Measurements from ENCODE around the gene TMEM175. TPM values are rescaled to one million over a fixed set of nuclear protein-coding genes. Genes with fewer than 3 reads are reported as not detected.
"Not testable (repeated sequence)": the region's sequence is repeated elsewhere in the genome, so short reads cannot be mapped to it uniquely, and the experiment has no call there.

Gene TMEM175
- total RNA-seq, 1 donor from 2014 or later: 18.3 TPM

DNA sequence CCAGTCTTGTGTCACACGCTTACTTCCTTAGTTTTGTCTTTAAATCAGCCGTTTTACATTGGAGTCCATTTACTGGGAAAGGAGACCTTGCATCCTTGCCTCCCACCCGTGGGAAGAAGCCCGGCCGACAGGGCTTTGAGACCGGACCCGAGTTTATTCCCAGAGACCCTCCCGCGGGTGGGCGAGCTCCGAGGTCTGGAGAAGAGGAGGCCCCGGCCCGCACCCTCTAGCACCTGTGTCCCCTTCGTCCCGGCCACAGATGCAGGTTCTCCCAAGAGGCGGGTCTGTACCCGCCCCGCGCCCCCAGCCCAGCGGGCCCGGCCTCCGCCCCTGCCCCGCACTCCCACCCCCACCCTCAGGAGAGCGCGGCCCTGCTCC is 64.7 kb downstream of the TMEM175 start:
- no peak overlapping the region for H3K4me3 ChIP-seq (ENCODE audit: low read length in 3 of 3)
- H3K36me3 ChIP-seq (ENCODE audit: control insufficient read depth in 3 of 3, insufficient read depth in 3 of 3, low read length in 3 of 3): no peaks in the 10 kb centered on the region
- H3K27ac ChIP-seq (ENCODE audit: low read depth, low read length): no peak overlapping the region
- H3K4me1 ChIP-seq (ENCODE audit: control insufficient read depth in 3 of 3, insufficient read depth in 3 of 3, low read length in 3 of 3): peaks cover 5 to 14% (median 14%) of the 10 kb centered on the region in 3 donors
- H3K9me3 ChIP-seq (ENCODE audit: control insufficient read depth in 3 of 3, low read length in 3 of 3): no peaks in the 10 kb centered on the region
- no peak overlapping the region for H3K9ac ChIP-seq (ENCODE audit: low read depth in 1 of 3, low read length in 3 of 3)
- peaks cover 48 to 59% (median 58%) of the 10 kb centered on the region in 3 donors for H3K27me3 ChIP-seq (ENCODE audit: control insufficient read depth in 3 of 3, insufficient read depth in 3 of 3, low read length in 3 of 3)

DNA sequence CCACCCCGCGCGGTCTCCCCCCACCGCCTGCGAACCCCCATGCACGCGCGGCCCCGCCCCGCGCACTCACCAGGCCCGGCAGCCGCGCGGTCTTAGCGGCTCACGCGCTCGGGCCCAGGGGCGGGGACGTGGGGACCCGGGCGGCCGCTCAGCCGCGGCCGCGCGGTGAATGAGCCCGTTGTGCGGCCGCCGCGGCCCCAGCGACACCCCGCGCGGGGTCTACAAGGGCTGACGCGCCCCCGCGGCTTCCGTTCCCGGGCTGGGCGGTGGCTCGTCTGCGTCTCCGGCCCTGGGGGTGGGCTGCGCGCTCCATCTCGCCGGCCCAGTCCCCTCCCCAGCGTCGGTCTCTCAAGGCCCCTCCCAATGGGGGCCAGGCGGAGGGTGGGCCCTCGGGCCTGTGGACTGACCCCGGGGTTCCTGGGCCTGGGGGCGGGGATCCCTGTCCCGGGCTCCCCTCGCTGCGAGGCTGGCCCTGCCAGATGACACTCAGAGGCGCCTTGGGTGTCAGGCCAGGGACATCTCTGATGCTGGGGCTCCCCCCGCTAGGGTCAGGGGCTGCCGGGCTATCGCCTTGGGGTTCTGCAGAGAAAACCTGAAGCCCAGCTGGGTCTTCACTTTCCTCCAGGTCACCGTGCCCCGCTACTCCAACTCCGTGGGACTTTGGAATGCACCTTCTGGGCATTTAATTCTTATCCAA is 65.3 kb downstream of the TMEM175 start:
- H3K27me3 ChIP-seq (ENCODE audit: control insufficient read depth in 3 of 3, insufficient read depth in 3 of 3, low read length in 3 of 3): peaks cover 52 to 65% (median 63%) of the 10 kb centered on the region in 3 donors
- H3K9me3 ChIP-seq (ENCODE audit: control insufficient read depth in 3 of 3, low read length in 3 of 3): no peaks in the 10 kb centered on the region
- H3K9ac ChIP-seq (ENCODE audit: low read depth in 1 of 3, low read length in 3 of 3): peak overlapping the region in 1 of 3 donors; percentile 57
- no peak overlapping the region for H3K27ac ChIP-seq (ENCODE audit: low read depth, low read length)
- H3K36me3 ChIP-seq (ENCODE audit: control insufficient read depth in 3 of 3, insufficient read depth in 3 of 3, low read length in 3 of 3): no peaks in the 10 kb centered on the region
- peak overlapping the region in 1 of 3 donors; percentile 45 for H3K4me3 ChIP-seq (ENCODE audit: low read length in 3 of 3)
- peaks cover 7 to 18% (median 13%) of the 10 kb centered on the region in 3 donors for H3K4me1 ChIP-seq (ENCODE audit: control insufficient read depth in 3 of 3, insufficient read depth in 3 of 3, low read length in 3 of 3)

DNA sequence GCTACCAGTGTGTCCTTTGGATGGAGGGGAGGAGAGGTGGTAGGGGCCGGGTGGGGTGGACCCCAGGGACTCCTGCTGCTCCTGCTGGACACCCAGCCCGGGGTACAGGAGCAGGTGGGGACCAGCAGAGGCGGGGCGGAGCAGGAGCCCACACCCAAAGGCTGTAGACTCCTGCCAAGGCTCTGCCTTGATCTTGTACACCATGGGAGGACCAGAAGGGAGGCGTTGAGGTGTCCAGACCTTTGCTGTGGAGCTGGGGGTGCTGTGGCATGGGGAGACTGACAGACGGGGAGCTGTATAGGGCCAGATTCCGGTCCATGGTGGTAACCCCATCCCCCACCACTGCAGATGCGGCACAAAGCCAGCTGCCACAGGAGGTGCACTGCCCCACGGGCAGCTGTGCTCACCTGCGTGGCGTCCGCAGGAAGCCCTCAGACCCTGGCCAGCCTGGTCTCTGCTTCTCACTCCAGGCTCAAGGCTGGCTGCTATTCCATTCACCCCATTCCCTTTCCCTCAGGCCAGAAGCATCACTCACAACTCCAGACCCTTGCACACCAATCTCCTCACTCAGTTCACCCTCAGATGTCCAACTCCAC is 65.9 kb downstream of the TMEM175 start:
- Histone ChIP-seq H3K9ac (ENCODE audit: low read depth in 1 of 3, low read length in 3 of 3) (no peak overlapping the region), H3K27ac (ENCODE audit: low read depth, low read length) (no peak overlapping the region), H3K36me3 (ENCODE audit: control insufficient read depth in 3 of 3, insufficient read depth in 3 of 3, low read length in 3 of 3) (no peaks in the 10 kb centered on the region), H3K9me3 (ENCODE audit: control insufficient read depth in 3 of 3, low read length in 3 of 3) (no peaks in the 10 kb centered on the region), H3K4me3 (ENCODE audit: low read length in 3 of 3) (no peak overlapping the region), H3K4me1 (ENCODE audit: control insufficient read depth in 3 of 3, insufficient read depth in 3 of 3, low read length in 3 of 3) (peaks cover 7 to 18% (median 13%) of the 10 kb centered on the region in 3 donors), H3K27me3 (ENCODE audit: control insufficient read depth in 3 of 3, insufficient read depth in 3 of 3, low read length in 3 of 3) (peaks cover 56 to 70% (median 68%) of the 10 kb centered on the region in 3 donors)

DNA sequence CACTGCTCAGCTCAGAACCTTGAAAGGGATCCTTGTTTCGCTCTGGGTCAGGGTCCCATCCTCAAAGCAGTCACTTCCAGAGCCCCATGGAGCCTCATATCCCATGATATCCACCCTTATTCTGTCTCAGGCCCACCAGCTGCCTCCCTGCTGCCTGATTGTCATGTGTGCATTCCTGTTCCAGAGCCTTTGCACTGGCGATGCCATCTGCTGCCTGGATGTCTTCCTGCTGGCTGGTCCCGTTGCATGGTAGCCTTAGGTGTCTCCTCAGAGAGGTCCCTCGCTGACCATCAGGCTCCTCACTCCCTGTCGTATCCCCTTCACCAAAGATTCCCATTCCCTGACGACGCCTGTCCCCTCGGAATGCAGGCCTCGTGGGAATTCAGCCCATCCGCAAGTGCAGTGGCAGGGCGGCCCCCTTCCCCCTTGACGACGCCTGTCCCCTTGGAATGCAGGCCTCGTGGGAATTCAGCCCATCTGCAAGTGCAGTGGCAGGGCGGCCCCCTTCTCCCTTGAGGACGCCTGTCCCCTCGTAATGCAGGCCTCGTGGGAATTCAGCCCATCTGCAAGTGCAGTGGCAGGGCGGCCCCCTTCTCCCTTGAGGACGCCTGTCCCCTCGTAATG is 67.1 kb downstream of the TMEM175 start:
- Histone ChIP-seq H3K4me1 (ENCODE audit: control insufficient read depth in 3 of 3, insufficient read depth in 3 of 3, low read length in 3 of 3) (peaks cover 7 to 18% (median 13%) of the 10 kb centered on the region in 3 donors), H3K27me3 (ENCODE audit: control insufficient read depth in 3 of 3, insufficient read depth in 3 of 3, low read length in 3 of 3) (peaks cover 68 to 81% (median 79%) of the 10 kb centered on the region in 3 donors)
- not testable (repeated sequence) for H3K9ac ChIP-seq (ENCODE audit: low read depth in 1 of 3, low read length in 3 of 3); H3K27ac ChIP-seq (ENCODE audit: low read depth, low read length); H3K4me3 ChIP-seq (ENCODE audit: low read length in 3 of 3); H3K9me3 ChIP-seq (ENCODE audit: control insufficient read depth in 3 of 3, low read length in 3 of 3); H3K36me3 ChIP-seq (ENCODE audit: control insufficient read depth in 3 of 3, insufficient read depth in 3 of 3, low read length in 3 of 3)

DNA sequence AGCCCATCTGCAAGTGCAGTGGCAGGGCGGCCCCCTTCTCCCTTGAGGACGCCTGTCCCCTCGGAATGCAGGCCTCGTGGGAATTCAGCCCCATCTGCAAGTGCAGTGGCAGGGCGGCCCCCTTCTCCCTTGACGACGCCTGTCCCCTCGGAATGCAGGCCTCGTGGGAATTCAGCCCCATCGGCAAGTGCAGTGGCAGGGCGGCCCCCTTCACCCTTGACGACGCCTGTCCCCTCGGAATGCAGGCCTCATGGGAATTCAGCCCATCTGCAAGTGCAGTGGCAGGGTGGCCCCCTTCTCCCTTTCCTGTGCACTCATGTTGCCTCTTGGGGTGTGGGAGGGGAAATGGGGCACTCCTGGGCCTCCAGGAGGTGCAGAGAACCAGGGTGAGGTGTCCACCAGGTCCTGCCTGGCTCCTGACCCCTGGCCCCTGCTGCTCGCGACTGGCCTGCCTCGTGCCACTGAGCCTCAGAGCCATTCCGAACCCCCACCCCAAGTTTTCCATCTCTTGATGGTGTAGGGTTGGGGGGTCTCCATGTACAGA is 67.7 kb downstream of the TMEM175 start:
- H3K9me3 ChIP-seq (ENCODE audit: control insufficient read depth in 3 of 3, low read length in 3 of 3): no peaks in the 10 kb centered on the region
- peaks cover 74 to 87% (median 85%) of the 10 kb centered on the region in 3 donors for H3K27me3 ChIP-seq (ENCODE audit: control insufficient read depth in 3 of 3, insufficient read depth in 3 of 3, low read length in 3 of 3)
- H3K4me1 ChIP-seq (ENCODE audit: control insufficient read depth in 3 of 3, insufficient read depth in 3 of 3, low read length in 3 of 3): peaks cover 7 to 18% (median 13%) of the 10 kb centered on the region in 3 donors
- no peak overlapping the region for H3K4me3 ChIP-seq (ENCODE audit: low read length in 3 of 3)
- no peak overlapping the region for H3K9ac ChIP-seq (ENCODE audit: low read depth in 1 of 3, low read length in 3 of 3)
- no peaks in the 10 kb centered on the region for H3K36me3 ChIP-seq (ENCODE audit: control insufficient read depth in 3 of 3, insufficient read depth in 3 of 3, low read length in 3 of 3)
- no peak overlapping the region for H3K27ac ChIP-seq (ENCODE audit: low read depth, low read length)

DNA sequence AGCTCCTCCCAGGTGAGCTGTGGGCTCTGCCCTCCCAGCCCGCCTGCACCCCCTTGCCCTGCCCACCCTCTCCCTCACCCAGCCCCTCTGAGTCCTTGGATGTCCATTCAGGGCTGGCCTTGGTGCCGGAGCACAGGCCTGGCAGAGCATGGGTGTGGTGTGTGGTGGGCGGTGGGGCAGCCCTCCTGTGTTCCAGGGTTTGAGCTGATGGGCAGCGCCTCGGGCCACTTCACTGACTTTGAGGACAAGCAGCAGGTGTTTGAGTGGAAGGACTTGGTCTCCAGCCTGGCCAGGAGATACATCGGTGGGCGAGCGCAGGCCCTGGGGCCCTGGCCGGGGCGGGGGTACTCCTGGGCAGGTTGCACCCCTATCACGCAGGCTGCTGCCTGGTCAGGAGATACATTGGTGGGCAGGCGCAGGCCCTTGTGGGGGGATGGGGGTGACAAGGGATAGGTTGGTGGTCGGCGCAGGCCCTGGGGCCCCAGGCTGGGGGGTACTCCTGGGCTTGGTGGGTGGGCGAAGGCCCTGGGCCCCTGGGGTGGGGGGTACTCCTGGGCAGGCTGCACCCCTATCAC is 68.5 kb downstream of the TMEM175 start:
- Histone ChIP-seq H3K4me1 (ENCODE audit: control insufficient read depth in 3 of 3, insufficient read depth in 3 of 3, low read length in 3 of 3) (peaks cover 7 to 18% (median 13%) of the 10 kb centered on the region in 3 donors), H3K36me3 (ENCODE audit: control insufficient read depth in 3 of 3, insufficient read depth in 3 of 3, low read length in 3 of 3) (no peaks in the 10 kb centered on the region), H3K27me3 (ENCODE audit: control insufficient read depth in 3 of 3, insufficient read depth in 3 of 3, low read length in 3 of 3) (peaks cover 82 to 91% (median 89%) of the 10 kb centered on the region in 3 donors), H3K27ac (ENCODE audit: low read depth, low read length) (no peak overlapping the region), H3K9ac (ENCODE audit: low read depth in 1 of 3, low read length in 3 of 3) (no peak overlapping the region), H3K4me3 (ENCODE audit: low read length in 3 of 3) (no peak overlapping the region), H3K9me3 (ENCODE audit: control insufficient read depth in 3 of 3, low read length in 3 of 3) (no peaks in the 10 kb centered on the region)

DNA sequence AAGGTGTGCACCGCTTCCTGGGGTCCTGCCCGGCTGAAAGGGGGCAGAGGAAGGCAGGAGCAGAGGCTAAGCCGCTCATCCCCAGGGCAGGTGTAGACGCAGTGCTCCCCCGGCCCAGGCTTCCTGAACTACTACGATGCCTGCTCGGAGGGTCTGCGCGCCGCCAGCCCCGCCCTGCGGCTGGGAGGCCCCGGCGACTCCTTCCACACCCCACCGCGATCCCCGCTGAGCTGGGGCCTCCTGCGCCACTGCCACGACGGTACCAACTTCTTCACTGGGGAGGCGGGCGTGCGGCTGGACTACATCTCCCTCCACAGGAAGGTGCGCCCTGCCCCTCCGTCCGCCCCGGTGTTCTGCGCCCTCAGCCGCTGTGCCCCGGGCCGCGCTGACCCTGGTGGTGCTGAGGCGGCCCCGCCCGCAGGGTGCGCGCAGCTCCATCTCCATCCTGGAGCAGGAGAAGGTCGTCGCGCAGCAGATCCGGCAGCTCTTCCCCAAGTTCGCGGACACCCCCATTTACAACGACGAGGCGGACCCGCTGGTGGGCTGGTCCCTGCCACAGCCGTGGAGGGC is 69.4 kb downstream of the TMEM175 start:
- Histone ChIP-seq H3K27ac (ENCODE audit: low read depth, low read length) (no peak overlapping the region), H3K9ac (ENCODE audit: low read depth in 1 of 3, low read length in 3 of 3) (no peak overlapping the region), H3K27me3 (ENCODE audit: control insufficient read depth in 3 of 3, insufficient read depth in 3 of 3, low read length in 3 of 3) (peaks cover 82 to 83% (median 82%) of the 10 kb centered on the region in 3 donors), H3K4me1 (ENCODE audit: control insufficient read depth in 3 of 3, insufficient read depth in 3 of 3, low read length in 3 of 3) (peaks cover 7 to 18% (median 13%) of the 10 kb centered on the region in 3 donors), H3K9me3 (ENCODE audit: control insufficient read depth in 3 of 3, low read length in 3 of 3) (no peaks in the 10 kb centered on the region), H3K36me3 (ENCODE audit: control insufficient read depth in 3 of 3, insufficient read depth in 3 of 3, low read length in 3 of 3) (no peaks in the 10 kb centered on the region), H3K4me3 (ENCODE audit: low read length in 3 of 3) (no peak overlapping the region)

DNA sequence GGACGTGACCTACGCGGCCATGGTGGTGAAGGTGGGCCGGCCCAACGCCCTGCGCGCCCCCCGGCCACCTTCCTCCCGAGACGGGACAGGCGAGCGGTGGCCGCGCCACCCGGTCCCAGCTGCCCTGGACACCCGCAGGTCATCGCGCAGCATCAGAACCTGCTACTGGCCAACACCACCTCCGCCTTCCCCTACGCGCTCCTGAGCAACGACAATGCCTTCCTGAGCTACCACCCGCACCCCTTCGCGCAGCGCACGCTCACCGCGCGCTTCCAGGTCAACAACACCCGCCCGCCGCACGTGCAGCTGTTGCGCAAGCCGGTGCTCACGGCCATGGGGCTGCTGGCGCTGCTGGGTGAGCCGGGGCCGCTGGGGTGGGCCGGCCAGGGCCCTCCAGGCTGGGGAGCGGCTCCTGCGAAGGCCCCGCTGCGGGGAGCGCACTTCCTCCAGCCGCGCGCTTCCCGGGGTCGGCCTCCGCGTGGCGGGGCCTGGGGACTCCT is 69.9 kb downstream of the TMEM175 start:
- H3K27me3 ChIP-seq (ENCODE audit: control insufficient read depth in 3 of 3, insufficient read depth in 3 of 3, low read length in 3 of 3): peaks cover 83 to 87% (median 83%) of the 10 kb centered on the region in 3 donors
- no peak overlapping the region for H3K27ac ChIP-seq (ENCODE audit: low read depth, low read length)
- H3K4me1 ChIP-seq (ENCODE audit: control insufficient read depth in 3 of 3, insufficient read depth in 3 of 3, low read length in 3 of 3): peaks cover 7 to 18% (median 13%) of the 10 kb centered on the region in 3 donors
- no peaks in the 10 kb centered on the region for H3K9me3 ChIP-seq (ENCODE audit: control insufficient read depth in 3 of 3, low read length in 3 of 3)
- H3K9ac ChIP-seq (ENCODE audit: low read depth in 1 of 3, low read length in 3 of 3): no peak overlapping the region
- H3K36me3 ChIP-seq (ENCODE audit: control insufficient read depth in 3 of 3, insufficient read depth in 3 of 3, low read length in 3 of 3): no peaks in the 10 kb centered on the region
- H3K4me3 ChIP-seq (ENCODE audit: low read length in 3 of 3): no peak overlapping the region

DNA sequence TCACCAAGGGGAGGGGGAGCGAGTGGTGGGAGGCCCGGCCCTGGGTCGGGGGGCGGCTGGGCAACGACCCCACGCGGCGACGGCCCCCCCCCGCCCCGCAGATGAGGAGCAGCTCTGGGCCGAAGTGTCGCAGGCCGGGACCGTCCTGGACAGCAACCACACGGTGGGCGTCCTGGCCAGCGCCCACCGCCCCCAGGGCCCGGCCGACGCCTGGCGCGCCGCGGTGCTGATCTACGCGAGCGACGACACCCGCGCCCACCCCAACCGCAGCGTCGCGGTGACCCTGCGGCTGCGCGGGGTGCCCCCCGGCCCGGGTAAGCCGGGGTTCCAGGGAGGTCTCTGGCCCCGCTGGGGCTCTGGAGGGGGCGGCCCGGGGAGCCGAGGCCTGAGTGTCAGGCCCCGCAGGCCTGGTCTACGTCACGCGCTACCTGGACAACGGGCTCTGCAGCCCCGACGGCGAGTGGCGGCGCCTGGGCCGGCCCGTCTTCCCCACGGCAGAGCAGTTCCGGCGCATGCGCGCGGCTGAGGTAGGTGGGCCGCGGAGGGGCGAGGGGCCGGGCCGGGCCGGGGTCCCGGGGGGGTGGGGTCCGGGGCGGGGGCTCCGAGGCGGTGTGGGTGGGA is 70.5 kb downstream of the TMEM175 start:
- H3K27me3 ChIP-seq (ENCODE audit: control insufficient read depth in 3 of 3, insufficient read depth in 3 of 3, low read length in 3 of 3): peaks cover 78 to 90% (median 82%) of the 10 kb centered on the region in 3 donors
- no peak overlapping the region for H3K9ac ChIP-seq (ENCODE audit: low read depth in 1 of 3, low read length in 3 of 3)
- no peak overlapping the region for H3K4me3 ChIP-seq (ENCODE audit: low read length in 3 of 3)
- H3K27ac ChIP-seq (ENCODE audit: low read depth, low read length): no peak overlapping the region
- H3K4me1 ChIP-seq (ENCODE audit: control insufficient read depth in 3 of 3, insufficient read depth in 3 of 3, low read length in 3 of 3): peaks cover 5 to 15% (median 9%) of the 10 kb centered on the region in 3 donors
- no peaks in the 10 kb centered on the region for H3K36me3 ChIP-seq (ENCODE audit: control insufficient read depth in 3 of 3, insufficient read depth in 3 of 3, low read length in 3 of 3)
- H3K9me3 ChIP-seq (ENCODE audit: control insufficient read depth in 3 of 3, low read length in 3 of 3): no peaks in the 10 kb centered on the region

All from skeletal muscle tissue (tissue), 4 donors.